Measurements from ENCODE around the gene ATXN7L1.

The ATXN7L1 gene

GRCh38 chr7:105881439-105881838 lies 5.0 kb upstream of the ATXN7L1 start:
- POLR2A ChIA-PET (ENCODE audit: low non-redundant PET): no interaction called here
- no peak overlapping the region for H3K27ac ChIP-seq
- DNase-seq (ENCODE audit: low spot score): no peak
- CTCF ChIA-PET: interaction anchor here (0.5 to 1.2 kb wide), 3 partner anchors 24 to 103 kb away, joined by 3 to 4 read pairs (median 3); no protein-coding TSS in a partner anchor
- TF ChIP-seq CTCF (conservative IDR thresholded peaks at IDR 0.05; ENCODE audit: low read depth): no peak

GRCh38 chr7:105880571-105881330 lies 4.4 kb upstream of the ATXN7L1 start:
- DNase-seq (ENCODE audit: low spot score): no peak
- ChIA-PET POLR2A (ENCODE audit: low non-redundant PET) (no interaction called here), CTCF (interaction anchor here (1.2 kb wide), 1 partner anchor 58 kb away, joined by 3 read pairs; no protein-coding TSS in a partner anchor)
- H3K27ac ChIP-seq: no peak overlapping the region
- TF ChIP-seq CTCF (conservative IDR thresholded peaks at IDR 0.05; ENCODE audit: low read depth): no peak

- no peak for DNase-seq (ENCODE audit: low spot score)
- no peak for TF ChIP-seq CTCF (conservative IDR thresholded peaks at IDR 0.05; ENCODE audit: low read depth)
- ChIA-PET CTCF (no interaction called here), POLR2A (ENCODE audit: low non-redundant PET) (no interaction called here)
- H3K27ac ChIP-seq: no peak overlapping the region
These were observed 3.4 kb upstream of the ATXN7L1 start for GRCh38 chr7:105879782-105880181.

- no peak for DNase-seq (ENCODE audit: low spot score)
- H3K27ac ChIP-seq: no peak overlapping the region
- POLR2A ChIA-PET (ENCODE audit: low non-redundant PET): no interaction called here
- TF ChIP-seq CTCF (conservative IDR thresholded peaks at IDR 0.05; ENCODE audit: low read depth): no peak
- CTCF ChIA-PET: interaction anchor here (0.5 kb wide), 1 partner anchor 120 kb away, joined by 3 read pairs; no protein-coding TSS in a partner anchor
These were observed 2.6 kb upstream of the ATXN7L1 start for GRCh38 chr7:105878746-105879605.

GRCh38 chr7:105877736-105878135 lies 1.3 kb upstream of the ATXN7L1 start:
- ChIA-PET POLR2A (ENCODE audit: low non-redundant PET) (no interaction called here), CTCF (interaction anchor here (0.6 to 1.8 kb wide), 6 partner anchors 14 to 289 kb away, joined by 3 to 7 read pairs (median 4); no protein-coding TSS in a partner anchor)
- peak overlapping the region; percentile 80 for H3K27ac ChIP-seq
- no peak for TF ChIP-seq CTCF (conservative IDR thresholded peaks at IDR 0.05; ENCODE audit: low read depth)
- no peak for DNase-seq (ENCODE audit: low spot score)

GRCh38 chr7:105876964-105877601 lies 684 bp upstream of the ATXN7L1 start:
- ChIA-PET CTCF (interaction anchor here (0.6 to 1.8 kb wide), 11 partner anchors 15 to 288 kb away, joined by 3 to 7 read pairs (median 3); no protein-coding TSS in a partner anchor), POLR2A (ENCODE audit: low non-redundant PET) (no interaction called here)
- H3K27ac ChIP-seq: peak overlapping the region; percentile 80
- no peak for TF ChIP-seq CTCF (conservative IDR thresholded peaks at IDR 0.05; ENCODE audit: low read depth)
- DNase-seq (ENCODE audit: low spot score): peak; percentile 52

Measured in RWPE1 (cell line).